Endodermal cell (in vitro differentiated cells): ENCODE measurements around the gene ZBTB17. TPM values are rescaled to one million over a fixed set of nuclear protein-coding genes. Genes with fewer than 3 reads are reported as not detected.
A peak's percentile ranks its signal among the peaks of the same experiment; 100 is the strongest.

ENCODE experiments used
- DNase-seq: peaks from one replicate; pipeline ENCODE4 v3.0.0-alpha.2; 2017
- H3K27ac ChIP-seq: 2 replicates; pipeline ENCODE4 v1.5.1; 2013; ENCODE audit warnings: mild to moderate bottlenecking, low read depth, low read length, moderate library complexity
- H3K27me3 ChIP-seq: 2 replicates; pipeline ENCODE4 v1.6.1; 2013; ENCODE audit warnings: mild to moderate bottlenecking, low read length, moderate library complexity; ENCODE audit not compliant: insufficient read depth, control insufficient read depth, poor library complexity, severe bottlenecking
- H3K36me3 ChIP-seq: 2 replicates; pipeline ENCODE4 v1.7.0; 2013; ENCODE audit warnings: mild to moderate bottlenecking, low read length, moderate library complexity; ENCODE audit not compliant: control insufficient read depth, insufficient read depth
- H3K4me1 ChIP-seq: one replicate; pipeline ENCODE4 v1.7.0; 2013; ENCODE audit warnings: low read length; ENCODE audit not compliant: control insufficient read depth, insufficient read depth
- H3K4me3 ChIP-seq: 2 replicates; pipeline ENCODE4 v1.5.1; 2013; ENCODE audit warnings: mild to moderate bottlenecking, low read length, moderate library complexity
- H3K9ac ChIP-seq: 2 replicates; pipeline ENCODE4 v1.6.1; 2013; ENCODE audit warnings: mild to moderate bottlenecking, low read length, moderate library complexity; ENCODE audit not compliant: poor library complexity, severe bottlenecking; ENCODE audit errors: extremely low read depth
- H3K9me3 ChIP-seq: 2 replicates; pipeline ENCODE4 v1.6.1; 2013; ENCODE audit warnings: mild to moderate bottlenecking, low read length, moderate library complexity; ENCODE audit not compliant: control insufficient read depth
- H3K27ac Mint-ChIP-seq: 2 replicates; pipeline ENCODE4 v1.8.0; 2020; ENCODE audit warnings: mixed read lengths
- H3K27me3 Mint-ChIP-seq: 2 replicates; pipeline ENCODE4 v1.8.0; 2021; ENCODE audit warnings: mild to moderate bottlenecking, mixed read lengths; ENCODE audit not compliant: insufficient read depth
- H3K36me3 Mint-ChIP-seq: 2 replicates; pipeline ENCODE4 v1.8.0; 2020; ENCODE audit warnings: low read depth, mixed read lengths
- H3K4me1 Mint-ChIP-seq: 2 replicates; pipeline ENCODE4 v1.8.0; 2020; ENCODE audit warnings: mixed read lengths
- H3K4me3 Mint-ChIP-seq: 2 replicates; pipeline ENCODE4 v1.8.0; 2020; ENCODE audit warnings: mild to moderate bottlenecking, moderate library complexity, mixed read lengths
- H3K9me3 Mint-ChIP-seq: 2 replicates; pipeline ENCODE4 v1.8.0; 2020; ENCODE audit warnings: mild to moderate bottlenecking, mixed read lengths
- CTCF ChIP-seq: fragments of 200-600 bp; sonication (generic); conservative IDR thresholded peaks from 2 replicates; pipeline ENCODE4 v1.5.0; 2021; ENCODE audit warnings: antibody characterized with exemption, mild to moderate bottlenecking
- WGBS, 2 experiments: methylation state at CpG; one replicate each; pipeline versions ENCODE4 v1.1.5 to v1.1.7; 2013; ENCODE audit warnings: missing lambda C conversion rate in 2 of 2, mixed read lengths in 1 of 2; ENCODE audit not compliant: insufficient coverage in 1 of 2, insufficient read length in 1 of 2; 5-methylcytosine and 5-hydroxymethylcytosine counted together
- total RNA-seq, 2 donors: library from RNA; stranded (reverse); fragmentation: NEBNext Ultra II Directional in 1 of 2; extraction: Animal tissue kit (Norgen Biotek cat#: 25700) in 1 of 2; gene quantifications; 2 replicates in 1 of 2; 3 replicates in 1 of 2; pipeline ENCODE4 v1.2.1, GENCODE V29; 2021

ZBTB17 gene
- total RNA-seq, 2 donors from 2014 or later = 28.0 to 31.7 TPM

- no peaks in the 10 kb centered on the region for H3K27me3 ChIP-seq
- peaks cover 49% of the 10 kb centered on the region for H3K36me3 Mint-ChIP-seq
- no peak overlapping the region for H3K4me3 Mint-ChIP-seq
- H3K27ac Mint-ChIP-seq = no peak overlapping the region
- WGBS, 2 experiments = 95 to 97% methylated on average over 9 to 13 of the region's 13 CpGs
- no peaks in the 10 kb centered on the region for H3K9me3 ChIP-seq
- DNase-seq = peak; percentile 46
- H3K4me3 ChIP-seq = no peak overlapping the region
- no peaks in the 10 kb centered on the region for H3K9me3 Mint-ChIP-seq
- TF ChIP-seq CTCF = no peak
- no peaks in the 10 kb centered on the region for H3K4me1 ChIP-seq
- no peak overlapping the region for H3K27ac ChIP-seq
- H3K36me3 ChIP-seq = peaks cover 52% of the 10 kb centered on the region
- peaks cover 10% of the 10 kb centered on the region for H3K4me1 Mint-ChIP-seq
- no peaks in the 10 kb centered on the region for H3K27me3 Mint-ChIP-seq
- no peak overlapping the region for H3K9ac ChIP-seq
Observed at GRCh38 chr1:15941044-15941840, 34.7 kb downstream of the ZBTB17 start.

DNA sequence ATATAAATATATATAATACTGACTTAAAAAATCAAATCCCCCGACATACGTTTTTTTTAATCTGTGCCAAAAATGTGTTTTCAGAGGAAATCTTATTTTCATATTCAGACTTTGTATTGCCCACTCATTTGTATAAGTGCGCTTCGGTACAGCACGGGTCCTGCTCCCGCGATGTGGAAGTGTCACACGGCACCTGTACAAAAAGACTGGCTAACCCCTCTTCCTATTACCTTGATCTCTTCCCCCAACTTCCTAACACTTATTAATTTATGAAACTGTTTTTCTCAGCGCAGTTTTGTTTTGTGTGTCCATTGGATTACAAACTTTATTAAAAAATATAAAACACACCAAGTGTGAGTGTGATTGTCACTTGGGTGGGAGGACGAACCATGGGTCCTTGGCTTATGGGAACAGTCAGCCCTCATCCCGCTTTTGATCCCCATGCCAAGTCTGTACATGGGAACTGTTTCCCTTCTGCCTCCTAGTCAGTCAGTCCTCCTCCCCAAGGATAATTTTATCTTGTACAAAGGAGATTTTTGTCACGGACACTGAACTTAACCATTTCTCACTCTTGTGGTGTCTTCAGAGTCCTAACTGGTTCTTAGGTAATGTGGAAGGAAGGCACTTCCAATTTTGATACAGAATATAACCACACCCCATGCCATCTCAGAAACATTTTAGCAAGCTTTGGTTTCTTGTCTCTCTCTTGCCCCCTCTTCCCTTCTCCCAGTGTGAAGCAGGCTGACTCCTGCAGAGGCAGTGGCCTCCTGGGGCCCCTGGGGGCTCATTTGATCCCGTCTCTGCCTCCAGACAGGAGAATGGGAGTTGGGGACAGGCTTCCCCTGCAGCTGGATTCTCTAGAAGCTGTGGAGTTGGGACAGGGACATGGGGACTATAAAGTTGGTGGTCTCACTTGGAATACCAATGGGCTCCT lies 35.5 kb downstream of the ZBTB17 start:
- no peak for TF ChIP-seq CTCF
- Histone ChIP-seq H3K4me1 (no peaks in the 10 kb centered on the region), H3K27me3 (no peaks in the 10 kb centered on the region), H3K36me3 (peaks cover 59% of the 10 kb centered on the region), H3K9me3 (no peaks in the 10 kb centered on the region), H3K9ac (no peak overlapping the region), H3K27ac (no peak overlapping the region), H3K4me3 (no peak overlapping the region)
- H3K36me3 Mint-ChIP-seq = peaks cover 54% of the 10 kb centered on the region
- WGBS, 2 experiments = 93 to 96% methylated on average over 10 to 12 of the region's 13 CpGs
- H3K4me1 Mint-ChIP-seq = peaks cover 10% of the 10 kb centered on the region
- peak; percentile 38 for DNase-seq
- no peaks in the 10 kb centered on the region for H3K9me3 Mint-ChIP-seq
- H3K27me3 Mint-ChIP-seq = no peaks in the 10 kb centered on the region
- H3K27ac Mint-ChIP-seq = no peak overlapping the region
- no peak overlapping the region for H3K4me3 Mint-ChIP-seq

GRCh38 chr1:15939181-15940109 lies 36.5 kb downstream of the ZBTB17 start:
- peaks cover 65% of the 10 kb centered on the region for H3K36me3 ChIP-seq
- H3K4me1 Mint-ChIP-seq = peaks cover 10% of the 10 kb centered on the region
- DNase-seq = peak; percentile 45
- no peaks in the 10 kb centered on the region for H3K4me1 ChIP-seq
- peaks cover 61% of the 10 kb centered on the region for H3K36me3 Mint-ChIP-seq
- H3K4me3 Mint-ChIP-seq = no peak overlapping the region
- no peaks in the 10 kb centered on the region for H3K27me3 ChIP-seq
- H3K27me3 Mint-ChIP-seq = no peaks in the 10 kb centered on the region
- H3K9ac ChIP-seq = no peak overlapping the region
- no peaks in the 10 kb centered on the region for H3K9me3 Mint-ChIP-seq
- 89 to 94% methylated on average over 10 to 17 of the region's 17 CpGs for WGBS, 2 experiments
- H3K4me3 ChIP-seq = no peak overlapping the region
- TF ChIP-seq CTCF = no peak
- H3K27ac Mint-ChIP-seq = peak overlapping the region; percentile 27
- H3K27ac ChIP-seq = no peak overlapping the region
- no peaks in the 10 kb centered on the region for H3K9me3 ChIP-seq
